ENCODE results near the gene TMED10. TPM values are rescaled to one million over a fixed set of nuclear protein-coding genes. Genes with fewer than 3 reads are reported as not detected.

The TMED10 gene
- polyA plus RNA-seq (2013) = 331 and 337 TPM in 2 replicates

- Histone ChIP-seq H3K36me3 (ENCODE audit: control insufficient read depth in 1 of 2, insufficient read depth in 2 of 2, low read length in 2 of 2) (peaks cover 0 to 3% of the 10 kb centered on the region in 2 experiments), H2BK120ac (ENCODE audit: insufficient read depth, low read length, poor library complexity) (peak within 1 kb of the TSS; percentile 73), H3K4me2 (ENCODE audit: low read length) (peak within 1 kb of the TSS; percentile 89), H4K8ac (ENCODE audit: low read depth, low read length) (peak within 1 kb of the TSS; percentile 81), H3K79me1 (ENCODE audit: low read length) (peaks cover 8% of the 10 kb centered on the region), H3K9ac (ENCODE audit: low read length) (peak within 1 kb of the TSS; percentile 78), H4K91ac (ENCODE audit: low read depth, low read length) (peak within 1 kb of the TSS; percentile 92), H4K12ac (ENCODE audit: low read depth, low read length) (peak within 1 kb of the TSS; percentile 90), H3K27ac (ENCODE audit: low read depth, low read length) (peak within 1 kb of the TSS; percentile 66), H2AFZ (ENCODE audit: insufficient read depth, low read length, poor library complexity) (peak within 1 kb of the TSS; percentile 89), H3K18ac (ENCODE audit: low read length) (peak within 1 kb of the TSS; percentile 79), H2BK12ac (ENCODE audit: low read length) (peak within 1 kb of the TSS; percentile 53), H3K23ac (ENCODE audit: low read length) (no peak within 1 kb of the TSS), H3K9me3 (ENCODE audit: insufficient read depth, low read depth, low read length) (no peaks in the 10 kb centered on the region), H3K4me1 (ENCODE audit: control insufficient read depth in 1 of 2, insufficient read depth in 2 of 2, low read length in 2 of 2) (no peaks in the 10 kb centered on the region), H2AK5ac (ENCODE audit: low read length) (peak within 1 kb of the TSS; percentile 17), H3K27me3 (ENCODE audit: insufficient read depth, low read length) (no peaks in the 10 kb centered on the region), H3K4me3 (ENCODE audit: low read depth, low read length) (peak within 1 kb of the TSS; percentile 99), H3K4ac (ENCODE audit: low read depth, low read length) (peak within 1 kb of the TSS; percentile 87), H3K14ac (ENCODE audit: low read length) (peak within 1 kb of the TSS; percentile 86), H2BK5ac (ENCODE audit: low read depth, low read length, poor library complexity) (peak within 1 kb of the TSS; percentile 94), H3K79me2 (ENCODE audit: control insufficient read depth, insufficient read depth, low read length, poor library complexity) (peaks cover 9% of the 10 kb centered on the region)
- no CpG with 5 or more reads among the region's 49 CpGs for WGBS (ENCODE audit: extremely low coverage, insufficient coverage, insufficient read length)
- DNase-seq = peak; percentile 73 to 93
Observed at GRCh38 chr14:75176142-75176820, at the start of gene TMED10. Gene TMED10 (minus strand): TSS chr14:75176612. CDS start chr14:75176579, 33 bp downstream.

GRCh38 chr14:75224561-75224960, 48.1 kb upstream of the TMED10 start:
- Histone ChIP-seq H4K12ac (ENCODE audit: low read depth, low read length) (no peak overlapping the region), H3K4ac (ENCODE audit: low read depth, low read length) (no peak overlapping the region), H2BK5ac (ENCODE audit: low read depth, low read length, poor library complexity) (no peak overlapping the region), H2AK5ac (ENCODE audit: low read length) (no peak overlapping the region), H3K36me3 (ENCODE audit: control insufficient read depth in 1 of 2, insufficient read depth in 2 of 2, low read length in 2 of 2) (no peaks in the 10 kb centered on the region), H3K27ac (ENCODE audit: low read depth, low read length) (no peak overlapping the region), H2AFZ (ENCODE audit: insufficient read depth, low read length, poor library complexity) (no peak overlapping the region), H3K18ac (ENCODE audit: low read length) (no peak overlapping the region), H3K9ac (ENCODE audit: low read length) (no peak overlapping the region), H3K4me3 (ENCODE audit: low read depth, low read length) (no peak overlapping the region), H4K91ac (ENCODE audit: low read depth, low read length) (no peak overlapping the region), H3K79me1 (ENCODE audit: low read length) (peaks cover 8% of the 10 kb centered on the region), H3K79me2 (ENCODE audit: control insufficient read depth, insufficient read depth, low read length, poor library complexity) (no peaks in the 10 kb centered on the region), H4K8ac (ENCODE audit: low read depth, low read length) (no peak overlapping the region), H3K9me3 (ENCODE audit: insufficient read depth, low read depth, low read length) (peaks cover 1% of the 10 kb centered on the region), H3K4me1 (ENCODE audit: control insufficient read depth in 1 of 2, insufficient read depth in 2 of 2, low read length in 2 of 2) (peaks cover 11 to 15% of the 10 kb centered on the region in 2 experiments), H3K4me2 (ENCODE audit: low read length) (no peak overlapping the region), H2BK12ac (ENCODE audit: low read length) (no peak overlapping the region), H2BK120ac (ENCODE audit: insufficient read depth, low read length, poor library complexity) (no peak overlapping the region), H3K23ac (ENCODE audit: low read length) (no peak overlapping the region), H3K27me3 (ENCODE audit: insufficient read depth, low read length) (no peaks in the 10 kb centered on the region), H3K14ac (ENCODE audit: low read length) (no peak overlapping the region)
- no CpG with 5 or more reads among the region's 2 CpGs for WGBS (ENCODE audit: extremely low coverage, insufficient coverage, insufficient read length)
- DNase-seq = no peak

GRCh38 chr14:75223664-75224154, 47.3 kb upstream of the TMED10 start:
- Histone ChIP-seq H2BK12ac (ENCODE audit: low read length) (no peak overlapping the region), H4K8ac (ENCODE audit: low read depth, low read length) (no peak overlapping the region), H3K23ac (ENCODE audit: low read length) (no peak overlapping the region), H3K9me3 (ENCODE audit: insufficient read depth, low read depth, low read length) (peaks cover 1% of the 10 kb centered on the region), H3K4me3 (ENCODE audit: low read depth, low read length) (no peak overlapping the region), H3K27me3 (ENCODE audit: insufficient read depth, low read length) (no peaks in the 10 kb centered on the region), H3K14ac (ENCODE audit: low read length) (no peak overlapping the region), H2BK5ac (ENCODE audit: low read depth, low read length, poor library complexity) (no peak overlapping the region), H3K4me1 (ENCODE audit: control insufficient read depth in 1 of 2, insufficient read depth in 2 of 2, low read length in 2 of 2) (peaks cover 11 to 15% of the 10 kb centered on the region in 2 experiments), H3K4ac (ENCODE audit: low read depth, low read length) (no peak overlapping the region), H4K91ac (ENCODE audit: low read depth, low read length) (no peak overlapping the region), H3K79me2 (ENCODE audit: control insufficient read depth, insufficient read depth, low read length, poor library complexity) (no peaks in the 10 kb centered on the region), H3K27ac (ENCODE audit: low read depth, low read length) (no peak overlapping the region), H2BK120ac (ENCODE audit: insufficient read depth, low read length, poor library complexity) (no peak overlapping the region), H3K79me1 (ENCODE audit: low read length) (peaks cover 8% of the 10 kb centered on the region), H3K4me2 (ENCODE audit: low read length) (no peak overlapping the region), H4K12ac (ENCODE audit: low read depth, low read length) (no peak overlapping the region), H2AK5ac (ENCODE audit: low read length) (no peak overlapping the region), H3K9ac (ENCODE audit: low read length) (no peak overlapping the region), H3K18ac (ENCODE audit: low read length) (no peak overlapping the region), H3K36me3 (ENCODE audit: control insufficient read depth in 1 of 2, insufficient read depth in 2 of 2, low read length in 2 of 2) (no peaks in the 10 kb centered on the region), H2AFZ (ENCODE audit: insufficient read depth, low read length, poor library complexity) (no peak overlapping the region)
- WGBS (ENCODE audit: extremely low coverage, insufficient coverage, insufficient read length) = no CpG with 5 or more reads among the region's 4 CpGs
- no peak for DNase-seq

GRCh38 chr14:75222208-75222701, 45.8 kb upstream of the TMED10 start:
- no peaks in the 10 kb centered on the region for H3K27me3 ChIP-seq (ENCODE audit: insufficient read depth, low read length)
- H3K14ac ChIP-seq (ENCODE audit: low read length) = peak overlapping the region; percentile 67
- no peak overlapping the region for H3K4me2 ChIP-seq (ENCODE audit: low read length)
- peak overlapping the region; percentile 26 for H2AFZ ChIP-seq (ENCODE audit: insufficient read depth, low read length, poor library complexity)
- no peak overlapping the region for H3K4me3 ChIP-seq (ENCODE audit: low read depth, low read length)
- H3K23ac ChIP-seq (ENCODE audit: low read length) = no peak overlapping the region
- peak overlapping the region; percentile 47 for H4K12ac ChIP-seq (ENCODE audit: low read depth, low read length)
- H3K4ac ChIP-seq (ENCODE audit: low read depth, low read length) = no peak overlapping the region
- peak overlapping the region; percentile 22 for H2BK5ac ChIP-seq (ENCODE audit: low read depth, low read length, poor library complexity)
- no peak overlapping the region for H2AK5ac ChIP-seq (ENCODE audit: low read length)
- no peaks in the 10 kb centered on the region for H3K36me3 ChIP-seq (ENCODE audit: control insufficient read depth in 1 of 2, insufficient read depth in 2 of 2, low read length in 2 of 2)
- no peak overlapping the region for H3K27ac ChIP-seq (ENCODE audit: low read depth, low read length)
- no peaks in the 10 kb centered on the region for H3K9me3 ChIP-seq (ENCODE audit: insufficient read depth, low read depth, low read length)
- peak overlapping the region; percentile 80 for H3K18ac ChIP-seq (ENCODE audit: low read length)
- peaks cover 11 to 15% of the 10 kb centered on the region in 2 experiments for H3K4me1 ChIP-seq (ENCODE audit: control insufficient read depth in 1 of 2, insufficient read depth in 2 of 2, low read length in 2 of 2)
- no CpG with 5 or more reads among the region's 12 CpGs for WGBS (ENCODE audit: extremely low coverage, insufficient coverage, insufficient read length)
- DNase-seq = peak; percentile 65 to 71
- H2BK120ac ChIP-seq (ENCODE audit: insufficient read depth, low read length, poor library complexity) = peak overlapping the region; percentile 91
- peak overlapping the region; percentile 63 for H2BK12ac ChIP-seq (ENCODE audit: low read length)
- H3K79me2 ChIP-seq (ENCODE audit: control insufficient read depth, insufficient read depth, low read length, poor library complexity) = no peaks in the 10 kb centered on the region
- H3K79me1 ChIP-seq (ENCODE audit: low read length) = peaks cover 8% of the 10 kb centered on the region
- peak overlapping the region; percentile 72 for H4K8ac ChIP-seq (ENCODE audit: low read depth, low read length)
- peak overlapping the region; percentile 86 for H4K91ac ChIP-seq (ENCODE audit: low read depth, low read length)
- no peak overlapping the region for H3K9ac ChIP-seq (ENCODE audit: low read length)

Data from trophoblast cell (in vitro differentiated cells and primary cell).